T-helper 9 cell (primary cell): ENCODE data around the gene PEX11B.

ENCODE experiments used
- DNase-seq: peaks from one replicate; pipeline ENCODE4 v3.0.0-alpha.2; 2020

Gene PEX11B

GRCh38 chr1:145868232-145868631, 50.3 kb downstream of the PEX11B start:
- DNase-seq = no peak

- no peak for DNase-seq
Observed at GRCh38 chr1:145863282-145864018, 55.1 kb downstream of the PEX11B start.
